Gastroesophageal sphincter (tissue), 4 donors: Measurements from ENCODE around the gene PMVK. TPM values are rescaled to one million over a fixed set of nuclear protein-coding genes. Genes with fewer than 3 reads are reported as not detected.

Experiments
- ATAC-seq: fragments of 150-250 bp; one replicate; pipeline ENCODE4 v1.9.1; 2016; ENCODE audit warnings: mild to moderate bottlenecking, moderate library complexity
- H3K27ac ChIP-seq, 4 donors: fragments of 200-600 bp; sonication (generic) in 3 of 4; 1 replicate in 3 of 4; 2 replicates in 1 of 4; pipeline ENCODE4 v1.5.1; 2016 to 2019
- H3K27me3 ChIP-seq: fragments of 200-600 bp; sonication (generic); one replicate; pipeline ENCODE4 v1.5.1; 2019
- H3K36me3 ChIP-seq, 2 donors: fragments of 200-600 bp; sonication (generic); one replicate each; pipeline ENCODE4 v1.5.1; 2019; ENCODE audit warnings: control low read depth in 1 of 2
- H3K4me1 ChIP-seq, 3 donors: fragments of 200-600 bp; sonication (generic); 1 replicate in 2 of 3; 2 replicates in 1 of 3; pipeline ENCODE4 v1.5.1; 2016 to 2019; ENCODE audit warnings: control low read depth in 2 of 3
- H3K4me3 ChIP-seq, 2 donors: fragments of 200-600 bp; sonication (generic); one replicate each; pipeline ENCODE4 v1.5.1; 2019; ENCODE audit warnings: mild to moderate bottlenecking in 1 of 2, moderate library complexity in 1 of 2
- H3K9me3 ChIP-seq, 3 donors: fragments of 200-600 bp; sonication (generic); one replicate each; pipeline ENCODE4 v1.5.1; 2017 to 2019; ENCODE audit warnings: control low read depth in 2 of 3
- CTCF ChIP-seq, 4 experiments: fragments of 200-600 bp in 2 of 4; fragments of 450-650 bp in 2 of 4; sonication (generic) in 1 of 4; IDR thresholded peaks; one replicate each; pipeline ENCODE4 v1.5.1; 2017 to 2019; ENCODE audit warnings: antibody characterized with exemption in 4 of 4, mild to moderate bottlenecking in 2 of 4, moderate library complexity in 2 of 4
- EP300 ChIP-seq: sonication (generic); formaldehyde crosslinking; IDR thresholded peaks from one replicate; pipeline ENCODE4 v1.6.1; 2017; ENCODE audit warnings: antibody characterized with exemption, mild to moderate bottlenecking
- POLR2A ChIP-seq, 2 donors: fragments of 450-650 bp; IDR thresholded peaks; one replicate each; pipeline ENCODE4 v1.6.1; 2017; ENCODE audit warnings: antibody characterized with exemption in 2 of 2, mild to moderate bottlenecking in 2 of 2, moderate library complexity in 1 of 2
- POLR2AphosphoS5 ChIP-seq: sonication (generic); formaldehyde crosslinking; IDR thresholded peaks from one replicate; pipeline ENCODE4 v1.6.1; 2017; ENCODE audit warnings: antibody characterized with exemption
- WGBS, 2 donors: methylation state at CpG; one replicate each; pipeline ENCODE4 v1.1.5; 2018; ENCODE audit warnings: low coverage in 1 of 2; 5-methylcytosine and 5-hydroxymethylcytosine counted together
- total RNA-seq, 4 donors: library from RNA; depleted of rRNA; stranded (reverse); fragments of >200 nt; gene quantifications; one replicate each; pipeline ENCODE4 v1.1.0, GENCODE V29; 2016

The PMVK gene
- total RNA-seq, 4 donors from 2014 or later: 15.8 to 21.3 (median 18.2) TPM

GRCh38 chr1:154943649-154944400, 7.3 kb upstream of the PMVK start:
- Histone ChIP-seq H3K9me3 (no peaks in the 10 kb centered on the region), H3K27ac (peak overlapping the region in 3 of 4 donors; percentile 48 to 62 (median 56)), H3K4me1 (peaks cover 0 to 49% (median 5%) of the 10 kb centered on the region in 3 donors), H3K27me3 (no peaks in the 10 kb centered on the region), H3K4me3 (no peak overlapping the region), H3K36me3 (peaks cover 0 to 46% of the 10 kb centered on the region in 2 donors)
- 30% methylated on average over 3 of the region's 6 CpGs; no CpG with 5 or more reads in 1 of the 2 donors for WGBS, 2 donors
- no peak for TF ChIP-seq EP300
- TF ChIP-seq POLR2AphosphoS5: no peak
- TF ChIP-seq CTCF (IDR thresholded peaks at IDR 0.05): peak in 3 of 4 experiments; percentile 53 to 77 (median 57)
- no peak for TF ChIP-seq POLR2A (IDR thresholded peaks at IDR 0.05)
- peak; percentile 52 for ATAC-seq

GRCh38 chr1:154941333-154942013, 5.0 kb upstream of the PMVK start:
- H3K4me1 ChIP-seq: peaks cover 3 to 62% (median 13%) of the 10 kb centered on the region in 3 donors
- 60 to 83% methylated on average over 1 to 2 of the region's 5 CpGs for WGBS, 2 donors
- TF ChIP-seq EP300 (no peak), CTCF (IDR thresholded peaks at IDR 0.05) (no peak), POLR2A (IDR thresholded peaks at IDR 0.05) (no peak), POLR2AphosphoS5 (no peak)
- H3K9me3 ChIP-seq: no peaks in the 10 kb centered on the region
- ATAC-seq: no peak
- H3K27me3 ChIP-seq: no peaks in the 10 kb centered on the region
- peak overlapping the region in 2 of 4 donors; percentile 48 to 62 for H3K27ac ChIP-seq
- H3K36me3 ChIP-seq: peaks cover 0 to 22% of the 10 kb centered on the region in 2 donors
- H3K4me3 ChIP-seq: no peak overlapping the region

DNA sequence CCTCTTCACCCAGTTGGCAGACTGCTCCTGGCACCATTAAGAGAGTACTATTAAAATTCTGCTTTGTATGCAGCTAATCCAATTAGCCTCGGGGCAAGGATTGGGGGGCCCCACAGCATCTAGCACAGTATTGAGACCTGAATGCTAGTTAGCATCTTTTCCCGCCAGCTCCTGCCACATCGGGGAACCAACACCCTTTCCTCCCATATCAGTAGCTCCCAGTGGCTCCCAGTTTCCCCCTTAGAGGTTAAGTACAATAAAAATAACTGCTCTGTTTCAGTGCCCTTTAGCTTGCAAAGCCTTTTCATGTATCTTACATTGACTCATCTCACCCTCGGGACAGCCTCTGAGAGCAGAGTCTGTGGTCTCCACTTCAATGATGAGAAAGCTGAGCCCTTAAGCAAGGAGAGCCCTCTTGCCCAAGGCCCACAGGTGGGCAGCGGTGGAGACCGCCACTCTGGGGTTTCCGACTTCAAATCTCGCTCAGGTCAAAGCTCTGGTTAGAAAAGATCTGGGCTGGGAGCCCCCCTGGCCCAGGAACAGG, 4.2 kb upstream of the PMVK start:
- TF ChIP-seq POLR2A (IDR thresholded peaks at IDR 0.05): no peak
- Histone ChIP-seq H3K27ac (peak overlapping the region in 2 of 4 donors; percentile 97 to 99), H3K4me1 (peaks cover 3 to 67% (median 17%) of the 10 kb centered on the region in 3 donors), H3K4me3 (no peak overlapping the region), H3K36me3 (peaks cover 0 to 15% of the 10 kb centered on the region in 2 donors), H3K9me3 (no peaks in the 10 kb centered on the region), H3K27me3 (no peaks in the 10 kb centered on the region)
- no peak for ATAC-seq
- 66 to 88% methylated on average over 4 to 6 of the region's 8 CpGs for WGBS, 2 donors

- H3K27ac ChIP-seq: peak overlapping the region in 2 of 4 donors; percentile 97 to 99
- no peaks in the 10 kb centered on the region for H3K9me3 ChIP-seq
- no peak for ATAC-seq
- H3K4me3 ChIP-seq: no peak overlapping the region
- no peak for TF ChIP-seq EP300
- TF ChIP-seq POLR2A (IDR thresholded peaks at IDR 0.05): no peak
- TF ChIP-seq CTCF (IDR thresholded peaks at IDR 0.05): no peak
- no peak for TF ChIP-seq POLR2AphosphoS5
- WGBS, 2 donors: no CpG with 5 or more reads among the region's 1 CpG
- peaks cover 0 to 9% of the 10 kb centered on the region in 2 donors for H3K36me3 ChIP-seq
- peaks cover 3 to 72% (median 20%) of the 10 kb centered on the region in 3 donors for H3K4me1 ChIP-seq
- H3K27me3 ChIP-seq: no peaks in the 10 kb centered on the region
Observed at GRCh38 chr1:154940213-154940560, 3.7 kb upstream of the PMVK start.

- H3K36me3 ChIP-seq: no peaks in the 10 kb centered on the region
- peaks cover 3 to 62% (median 15%) of the 10 kb centered on the region in 3 donors for H3K4me1 ChIP-seq
- H3K27ac ChIP-seq: peak overlapping the region; percentile 91 to 99 (median 97)
- no peaks in the 10 kb centered on the region for H3K9me3 ChIP-seq
- H3K4me3 ChIP-seq: no peak overlapping the region
- 89 to 94% methylated on average over 6 of the region's 7 CpGs for WGBS, 2 donors
- no peaks in the 10 kb centered on the region for H3K27me3 ChIP-seq
- ATAC-seq: no peak
- TF ChIP-seq CTCF (IDR thresholded peaks at IDR 0.05) (no peak), POLR2A (IDR thresholded peaks at IDR 0.05) (no peak), EP300 (no peak), POLR2AphosphoS5 (no peak)
Observed at GRCh38 chr1:154938604-154939399, 2.3 kb upstream of the PMVK start.
